Stimulated activated CD4-positive, alpha-beta T cell treated with anti-CD3 and anti-CD28 coated beads, TNF-alpha, amount 100 ng/mL, for 24 hours (primary cell): ENCODE data around the gene SPATA2.
"Not testable (repeated sequence)": the region's sequence is repeated elsewhere in the genome, so short reads cannot be mapped to it uniquely, and the experiment has no call there.

ENCODE experiments used
- DNase-seq, 3 experiments: peaks; one replicate each; pipeline ENCODE4 v3.0.0-alpha.2; 2020; ENCODE audit warnings: low read depth in 3 of 3

SPATA2 gene

GRCh38 chr20:49915380-49916145 lies at the start of gene SPATA2:
SPATA2 (minus strand) TSS chr20:49915529; CDS start chr20:49908490, 7,039 bp downstream.
- DNase-seq: peak; percentile 89 to 94 (median 92)

GRCh38 chr20:49961413-49961812 lies 46.1 kb upstream of the SPATA2 start:
- DNase-seq: no peak

- DNase-seq: not testable (repeated sequence)
Observed at GRCh38 chr20:49957089-49957938, 42.0 kb upstream of the SPATA2 start.

GRCh38 chr20:49956689-49957088 lies 41.4 kb upstream of the SPATA2 start:
- no peak for DNase-seq

- not testable (repeated sequence) for DNase-seq
Observed at GRCh38 chr20:49955830-49956396, 40.6 kb upstream of the SPATA2 start.

GRCh38 chr20:49955167-49955566 lies 39.8 kb upstream of the SPATA2 start:
- no peak for DNase-seq

GRCh38 chr20:49951151-49951550 lies 35.8 kb upstream of the SPATA2 start:
- no peak for DNase-seq

GRCh38 chr20:49948809-49949507 lies 33.6 kb upstream of the SPATA2 start:
- DNase-seq: no peak

- no peak for DNase-seq
Observed at GRCh38 chr20:49948178-49948577, 32.8 kb upstream of the SPATA2 start.

- DNase-seq: no peak
Observed at GRCh38 chr20:49945701-49946477, 30.6 kb upstream of the SPATA2 start.

- no peak for DNase-seq
Observed at GRCh38 chr20:49945306-49945700, 30.0 kb upstream of the SPATA2 start.

GRCh38 chr20:49942942-49943341 lies 27.6 kb upstream of the SPATA2 start:
- no peak for DNase-seq

- no peak for DNase-seq
Observed at GRCh38 chr20:49942303-49942702, 27.0 kb upstream of the SPATA2 start.

GRCh38 chr20:49941456-49941855 lies 26.1 kb upstream of the SPATA2 start:
- no peak for DNase-seq

GRCh38 chr20:49938173-49939163 lies 23.1 kb upstream of the SPATA2 start:
- DNase-seq: no peak

- no peak for DNase-seq
Observed at GRCh38 chr20:49937027-49937929, 21.9 kb upstream of the SPATA2 start.

GRCh38 chr20:49936153-49937026 lies 21.1 kb upstream of the SPATA2 start, which contains the start of gene RNF114:
RNF114 (plus strand) TSS chr20:49936397; CDS start chr20:49936413, 16 bp downstream.
- DNase-seq: peak; percentile 85 to 90 (median 89)

- DNase-seq: no peak
Observed at GRCh38 chr20:49935746-49936152, 20.4 kb upstream of the SPATA2 start.
